HEK293 (cell line): ENCODE measurements around the gene SLBP.

Source experiments
- BCL11B ChIP-seq: fragments of 450-650 bp; formaldehyde crosslinking; IDR thresholded peaks from 2 replicates; pipeline ENCODE4 v1.5.1; 2016; ENCODE audit warnings: low read depth, missing biosample characterization, missing genetic modification characterization
- BCL6B ChIP-seq: fragments of 450-650 bp; formaldehyde crosslinking; IDR thresholded peaks from 2 replicates; pipeline ENCODE4 v1.5.1; 2017; ENCODE audit warnings: missing biosample characterization, missing genetic modification characterization
- HOXA7 ChIP-seq: sonication (generic); formaldehyde crosslinking; IDR thresholded peaks from 2 replicates; pipeline ENCODE4 v1.8.1; 2022; ENCODE audit warnings: missing genetic modification reagents, borderline replicate concordance
- PATZ1 ChIP-seq: fragments of 450-650 bp; formaldehyde crosslinking; IDR thresholded peaks from 2 replicates; pipeline ENCODE4 v1.5.1; 2016; ENCODE audit warnings: missing biosample characterization, missing genetic modification characterization
- PRDM4 ChIP-seq: fragments of 450-650 bp; formaldehyde crosslinking; IDR thresholded peaks from 2 replicates; pipeline ENCODE4 v1.5.1; 2017; ENCODE audit warnings: missing biosample characterization, missing genetic modification characterization
- REPIN1 ChIP-seq: fragments of 450-650 bp; formaldehyde crosslinking; IDR thresholded peaks from 2 replicates; pipeline ENCODE4 v1.5.1; 2017; ENCODE audit warnings: missing biosample characterization, missing genetic modification characterization, low read depth
- SCRT2 ChIP-seq: fragments of 450-650 bp; formaldehyde crosslinking; IDR thresholded peaks from 2 replicates; pipeline ENCODE4 v1.5.1; 2016; ENCODE audit warnings: missing biosample characterization, missing genetic modification characterization
- TRIM28 ChIP-seq: IDR thresholded peaks from 2 replicates; pipeline ENCODE4 v1.6.1; 2011; ENCODE audit warnings: low read length, control low read depth, borderline replicate concordance
- ZBTB11 ChIP-seq: fragments of 450-650 bp; formaldehyde crosslinking; conservative IDR thresholded peaks from 2 replicates; pipeline ENCODE4 v1.5.1; 2016; ENCODE audit warnings: low read depth, missing biosample characterization, missing genetic modification characterization
- ZBTB17 ChIP-seq: fragments of 450-650 bp; formaldehyde crosslinking; IDR thresholded peaks from 2 replicates; pipeline ENCODE4 v1.5.1; 2016; ENCODE audit warnings: missing biosample characterization, missing genetic modification characterization
- ZBTB6 ChIP-seq: fragments of 450-650 bp; formaldehyde crosslinking; IDR thresholded peaks from 2 replicates; pipeline ENCODE4 v1.5.1; 2017; ENCODE audit warnings: missing biosample characterization, missing genetic modification characterization
- ZFP69B ChIP-seq: fragments of 450-650 bp; formaldehyde crosslinking; IDR thresholded peaks from 2 replicates; pipeline ENCODE4 v1.5.1; 2016; ENCODE audit warnings: missing biosample characterization, missing genetic modification characterization
- ZNF18 ChIP-seq: fragments of 450-650 bp; formaldehyde crosslinking; IDR thresholded peaks from 2 replicates; pipeline ENCODE4 v1.5.1; 2016; ENCODE audit warnings: missing biosample characterization, missing genetic modification characterization
- ZNF211 ChIP-seq: fragments of 450-650 bp; formaldehyde crosslinking; IDR thresholded peaks from 2 replicates; pipeline ENCODE4 v1.5.1; 2016; ENCODE audit warnings: low read depth, missing biosample characterization, missing genetic modification characterization
- ZNF223 ChIP-seq: fragments of 450-650 bp; formaldehyde crosslinking; IDR thresholded peaks from 2 replicates; pipeline ENCODE4 v1.5.1; 2016; ENCODE audit warnings: missing biosample characterization, missing genetic modification characterization
- ZNF239 ChIP-seq: fragments of 450-650 bp; formaldehyde crosslinking; IDR thresholded peaks from 2 replicates; pipeline ENCODE4 v1.5.1; 2016; ENCODE audit warnings: missing biosample characterization, missing genetic modification characterization
- ZNF404 ChIP-seq: fragments of 450-650 bp; formaldehyde crosslinking; IDR thresholded peaks from 2 replicates; pipeline ENCODE4 v1.5.1; 2017; ENCODE audit warnings: missing biosample characterization, missing genetic modification characterization
- ZNF423 ChIP-seq: fragments of 450-650 bp; formaldehyde crosslinking; IDR thresholded peaks from 2 replicates; pipeline ENCODE4 v1.5.1; 2016; ENCODE audit warnings: missing biosample characterization, missing genetic modification characterization
- ZNF48 ChIP-seq: fragments of 450-650 bp; formaldehyde crosslinking; IDR thresholded peaks from 2 replicates; pipeline ENCODE4 v1.5.1; 2016; ENCODE audit warnings: missing biosample characterization, missing genetic modification characterization
- ZNF513 ChIP-seq: fragments of 450-650 bp; IDR thresholded peaks from 2 replicates; pipeline ENCODE4 v1.5.1; 2018; ENCODE audit warnings: missing biosample characterization, missing genetic modification characterization
- ZNF571 ChIP-seq: fragments of 450-650 bp; formaldehyde crosslinking; IDR thresholded peaks from 2 replicates; pipeline ENCODE4 v1.5.0; 2017; ENCODE audit warnings: missing biosample characterization, missing genetic modification characterization
- ZNF580 ChIP-seq: fragments of 450-650 bp; formaldehyde crosslinking; IDR thresholded peaks from 2 replicates; pipeline ENCODE4 v1.5.1; 2016; ENCODE audit warnings: missing biosample characterization, missing genetic modification characterization
- ZNF664 ChIP-seq: fragments of 450-650 bp; formaldehyde crosslinking; IDR thresholded peaks from 2 replicates; pipeline ENCODE4 v1.5.1; 2016; ENCODE audit warnings: missing biosample characterization, missing genetic modification characterization
- ZNF768 ChIP-seq: fragments of 450-650 bp; formaldehyde crosslinking; IDR thresholded peaks from 2 replicates; pipeline ENCODE4 v1.5.1; 2018; ENCODE audit warnings: missing biosample characterization, mild to moderate bottlenecking, missing genetic modification characterization
- ZNF830 ChIP-seq: fragments of 450-650 bp; IDR thresholded peaks from 2 replicates; pipeline ENCODE4 v1.5.0; 2018; ENCODE audit warnings: missing biosample characterization, missing genetic modification characterization, low read depth, mild to moderate bottlenecking, moderate library complexity
- ZNF843 ChIP-seq: fragments of 450-650 bp; formaldehyde crosslinking; IDR thresholded peaks from 2 replicates; pipeline ENCODE4 v1.5.1; 2016; ENCODE audit warnings: missing biosample characterization, missing genetic modification characterization

SLBP gene

GRCh38 chr4:1721003-1721665 lies 9.0 kb upstream of the SLBP start, which contains the start of the genes TACC3 and TMEM129 (continued):
- TF ChIP-seq ZNF513 (tag by site-specific recombination) = no peak
- peak; percentile 96 for TF ChIP-seq ZBTB11
- TF ChIP-seq BCL6B = no peak
- TF ChIP-seq ZNF768 (tag by site-specific recombination) = no peak
- 0 out of 2 replicates have a peak, but pooled peaks have one; percentile 15 for TF ChIP-seq SCRT2 (tag by site-specific recombination)
- TF ChIP-seq ZNF48 (tag by site-specific recombination) = no peak
- no peak for TF ChIP-seq ZNF211
- TF ChIP-seq ZNF571 (tag by site-specific recombination) = no peak
- TF ChIP-seq ZNF223 (tag by site-specific recombination) = no peak
- no peak for TF ChIP-seq PRDM4 (tag by site-specific recombination)
- TF ChIP-seq ZBTB6 (tag by site-specific recombination) = peak; percentile 62; the same call in 1 of the 2 replicates
- TF ChIP-seq ZNF664 = no peak
- TF ChIP-seq PATZ1 = peak; percentile 50; the same call in 1 of the 2 replicates
- TF ChIP-seq ZNF580 (tag by site-specific recombination) = no peak
- TF ChIP-seq BCL11B = no peak
- no peak for TF ChIP-seq ZNF843 (tag by site-specific recombination)
- no peak for TF ChIP-seq TRIM28
- no peak for TF ChIP-seq ZFP69B (tag by site-specific recombination)
- TF ChIP-seq ZNF404 (tag by site-specific recombination) = no peak
- TF ChIP-seq ZBTB17 (tag by site-specific recombination) = no peak
- no peak for TF ChIP-seq REPIN1 (tag by site-specific recombination)
- TF ChIP-seq ZNF830 (tag by site-specific recombination) = no peak
- no peak for TF ChIP-seq ZNF239 (tag by site-specific recombination)
- no peak for TF ChIP-seq ZNF423
- TF ChIP-seq ZNF18 (tag by site-specific recombination) = no peak
- no peak for TF ChIP-seq HOXA7 (CRISPR knock-in tag)
